GM12878 (cell line): Measurements from ENCODE around the gene CYB5R3. TPM values are rescaled to one million over a fixed set of nuclear protein-coding genes. Genes with fewer than 3 reads are reported as not detected.

ENCODE experiments used
- ATAC-seq: fragments of 200-7000 bp; cut with Tn5 transposase; 3 replicates; pipeline ENCODE4 v1.9.1; 2020; ENCODE audit warnings: mild to moderate bottlenecking, moderate library complexity
- BruUV-seq: library from RNA; stranded (reverse); fragments of 400-500 nt; replicated peaks from 2 replicates; lab custom pipeline; 2021; lab: Mats Ljungman, UMichigan
- CTCF ChIA-PET: fragments of 300-600 bp; sonication (Branson Sonifier 250); formaldehyde crosslinking; extraction: SDS; loops from one replicate; lab custom pipeline; 2021; ENCODE audit warnings: inconsistent platforms; lab: Yijun Ruan, JAX
- POLR2A ChIA-PET: fragments of 350-600 bp; formaldehyde crosslinking; extraction: SDS; loops from one replicate; lab custom pipeline; 2021; ENCODE audit warnings: inconsistent platforms; lab: Charles Lee
- RAD21 ChIA-PET: fragments of 300-600 bp; sonication (Branson Sonifier 250); formaldehyde crosslinking; loops from one replicate; lab custom pipeline; 2023; ENCODE audit warnings: antibody characterized with exemption; ENCODE audit not compliant: unreplicated experiment; lab: Charles Lee
- SMC1A ChIA-PET: fragments of 300-600 bp; sonication (Branson Sonifier 250); formaldehyde crosslinking; loops from one replicate; lab custom pipeline; 2023; ENCODE audit not compliant: unreplicated experiment, uncharacterized antibody; lab: Charles Lee
- DNase-seq: peaks from one replicate; pipeline ENCODE4 v3.0.0-alpha.2; 2011; ENCODE audit warnings: low read depth, low spot score
- FAIRE-seq: peaks from 3 replicates; lab custom pipeline; 2011; peaks lifted over from hg19 to GRCh38; lab: Jason Lieb, UNC
- H2AFZ ChIP-seq: 2 replicates; pipeline ENCODE4 v1.6.0; 2011; ENCODE audit warnings: low read depth, low read length, control low read depth; ENCODE audit not compliant: control insufficient read depth
- H3K27ac ChIP-seq: 2 replicates; pipeline ENCODE4 v1.5.1; 2011; ENCODE audit warnings: control low read depth; ENCODE audit not compliant: control insufficient read depth, insufficient read depth
- H3K27me3 ChIP-seq, 2 experiments: replicated peaks in 1 of 2; 2 replicates each; pipeline versions ENCODE4 v1.6.0 to v1.6.1; 2011; ENCODE audit warnings: low read length in 1 of 2; ENCODE audit not compliant: control insufficient read depth in 2 of 2, insufficient read depth in 2 of 2
- H3K36me3 ChIP-seq, 2 experiments: 2 replicates each; pipeline ENCODE4 v1.5.1; 2011; ENCODE audit warnings: low read length in 1 of 2; ENCODE audit not compliant: control insufficient read depth in 2 of 2, insufficient read depth in 2 of 2
- H3K4me1 ChIP-seq: 2 replicates; pipeline ENCODE4 v1.6.1; 2011; ENCODE audit warnings: mild to moderate bottlenecking, low read length, moderate library complexity, mixed read lengths; ENCODE audit not compliant: control insufficient read depth, insufficient read depth
- H3K4me2 ChIP-seq: 2 replicates; pipeline ENCODE4 v1.6.0; 2011; ENCODE audit warnings: control low read depth; ENCODE audit not compliant: control insufficient read depth, insufficient read depth
- H3K4me3 ChIP-seq: fragments of 200-600 bp; sonication (generic); 2 replicates; pipeline ENCODE4 v1.5.1; 2016
- H3K79me2 ChIP-seq: 2 replicates; pipeline ENCODE4 v1.6.0; 2011; ENCODE audit warnings: low read length; ENCODE audit not compliant: control insufficient read depth, insufficient read depth
- H3K9ac ChIP-seq: 2 replicates; pipeline ENCODE4 v1.8.0; 2011; ENCODE audit warnings: low read length, control low read depth, mixed read lengths; ENCODE audit not compliant: control insufficient read depth, insufficient read depth
- H3K9me3 ChIP-seq: replicated peaks from 3 replicates; pipeline ENCODE4 v1.5.1; 2011; ENCODE audit warnings: mild to moderate bottlenecking, low read length; ENCODE audit not compliant: control insufficient read depth, insufficient read depth
- H4K20me1 ChIP-seq: 2 replicates; pipeline ENCODE4 v1.6.0; 2011; ENCODE audit not compliant: control insufficient read depth, insufficient read depth
- BHLHE40 ChIP-seq, 2 experiments: fragments of 450-650 bp in 1 of 2; IDR thresholded peaks; 2 replicates each; pipeline ENCODE4 v1.6.1; 2011 to 2017; ENCODE audit warnings: low read depth in 2 of 2, borderline replicate concordance in 1 of 2, improper control_type of control experiment in 1 of 2, low read length in 1 of 2, mild to moderate bottlenecking in 1 of 2
- BRCA1 ChIP-seq: IDR thresholded peaks from 2 replicates; pipeline ENCODE4 v1.6.1; 2011; ENCODE audit warnings: low read depth, low read length, improper control_type of control experiment
- IKZF1 ChIP-seq: fragments of 450-650 bp; conservative IDR thresholded peaks from 2 replicates; pipeline ENCODE4 v1.6.1; 2017; ENCODE audit warnings: antibody characterized with exemption, mild to moderate bottlenecking
- MTA2 ChIP-seq: fragments of 450-650 bp; IDR thresholded peaks from 2 replicates; pipeline ENCODE4 v1.6.1; 2016; ENCODE audit warnings: low read depth, mild to moderate bottlenecking, moderate library complexity
- MXI1 ChIP-seq: fragments of 150-350 bp; IDR thresholded peaks from 2 replicates; pipeline ENCODE4 v1.6.1; 2011; ENCODE audit warnings: low read depth, mild to moderate bottlenecking, inconsistent platforms, low read length, improper control_type of control experiment
- NR2F1 ChIP-seq: fragments of 450-650 bp; conservative IDR thresholded peaks from 2 replicates; pipeline ENCODE4 v1.6.1; 2017; ENCODE audit warnings: mild to moderate bottlenecking
- NRF1 ChIP-seq: conservative IDR thresholded peaks from 2 replicates; pipeline ENCODE4 v1.6.1; 2011; ENCODE audit warnings: mild to moderate bottlenecking, low read depth, low read length, improper control_type of control experiment
- RAD51 ChIP-seq: fragments of 450-650 bp; IDR thresholded peaks from 2 replicates; pipeline ENCODE4 v1.6.1; 2016; ENCODE audit warnings: moderate library complexity, mild to moderate bottlenecking, inconsistent platforms
- SP1 ChIP-seq: IDR thresholded peaks from one replicate; pipeline ENCODE4 v1.6.1; 2011; ENCODE audit warnings: low read depth, low read length
- TCF3 ChIP-seq: IDR thresholded peaks from 2 replicates; pipeline ENCODE4 v1.6.1; 2012; ENCODE audit warnings: low read depth, mild to moderate bottlenecking, low read length, borderline replicate concordance; ENCODE audit not compliant: insufficient read depth
- ZNF687 ChIP-seq: fragments of 450-650 bp; IDR thresholded peaks from 2 replicates; pipeline ENCODE4 v1.6.1; 2017; ENCODE audit warnings: mild to moderate bottlenecking, moderate library complexity
- whole genome bisulfite sequencing: methylation state at CpG from one replicate; pipeline ENCODE4 v1.1.6; 2016; ENCODE audit warnings: low lambda C conversion rate; ENCODE audit not compliant: insufficient replicate concordance, insufficient coverage; ENCODE audit errors: missing lambda C conversion rate; 5-methylcytosine and 5-hydroxymethylcytosine counted together
- in situ Hi-C: fragments of 300-500 bp; cut with MboI; formaldehyde crosslinking; loops from 9 replicates; pipeline ENCODE4 v1.14.3; 2018; ENCODE audit warnings: mixed read lengths
- intact Hi-C: fragments of 100-400 bp; cut with micrococcal nuclease; formaldehyde crosslinking; loops from one replicate; pipeline ENCODE4 v1.14.2; 2022; ENCODE audit not compliant: unreplicated experiment
- polyA plus RNA-seq, 11 experiments: library from polyadenylated mRNA; depleted of rRNA in 4 of 11; unstranded in 6 of 11; stranded (reverse) in 5 of 11; fragments of >200 nt; fragmentation: Nextera tagmentation in 4 of 11; fragmentation: Illumina TruSeq in 1 of 11; extraction: Ambion mirVana in 4 of 11; extraction: Trizol in 1 of 11; gene quantifications; 1 replicate in 1 of 11; 2 replicates in 10 of 11; pipeline versions ENCODE4 v1.2.1 to v1.2.3, GENCODE V29; 2011 to 2016; ENCODE audit warnings: inconsistent platforms in 2 of 11, missing spikeins in 2 of 11, low read depth in 1 of 11
- total RNA-seq, 4 experiments: library from RNA; depleted of rRNA in 3 of 4; stranded (reverse); fragments of >200 nt in 3 of 4; fragmentation: Illumina TruSeq in 1 of 4; extraction: Trizol in 1 of 4; gene quantifications; 2 replicates each; pipeline versions ENCODE4 v1.2.1 to v1.2.3, GENCODE V29; 2013 to 2021

Gene CYB5R3
- total and polyA plus RNA-seq, 10 of the 15 experiments (the other 5 are each of a cell fraction or from before 2014, with no cell fraction given), result 2.0 to 119 (median 67.8) TPM

- Histone ChIP-seq H3K27ac (peak overlapping the region; percentile 84), H3K36me3 (no peaks in the 10 kb centered on the region), H3K4me1 (peaks cover 37% of the 10 kb centered on the region), H3K79me2 (peaks cover 57% of the 10 kb centered on the region), H3K9ac (peak overlapping the region; percentile 78), H4K20me1 (no peaks in the 10 kb centered on the region), H3K4me3 (peak overlapping the region; percentile 50), H3K27me3 (no peaks in the 10 kb centered on the region), H3K4me2 (peak overlapping the region; percentile 65)
- FAIRE-seq (peak; percentile 59), DNase-seq (no peak), ATAC-seq (peak; percentile 58)
- ChIA-PET POLR2A (interaction anchor here (0.5 to 2.1 kb wide), 8 partner anchors 9 to 116 kb away, joined by 3 to 6 read pairs (median 3); no protein-coding TSS in a partner anchor), SMC1A (interaction anchor here (1.0 to 2.6 kb wide), 7 partner anchors 10 to 201 kb away, joined by 3 to 18 read pairs (median 4); no protein-coding TSS in a partner anchor), CTCF (interaction anchor here (0.9 to 3.4 kb wide), 11 partner anchors 8 to 391 kb away, joined by 3 to 17 read pairs (median 4); no protein-coding TSS in a partner anchor), RAD21 (interaction anchor here (0.7 to 3.7 kb wide), 7 partner anchors 13 to 211 kb away, joined by 3 to 19 read pairs (median 5); partner anchors contain the start of gene POLDIP3)
- intact Hi-C loops, result no loop called here
- BruUV-seq, result no TSS peak
- WGBS, result 17% methylated on average over 12 of the region's 12 CpGs
- in situ Hi-C loops, result no loop called here
- peak; percentile 76 for TF ChIP-seq NR2F1
- TF ChIP-seq NRF1, result no peak
- peak in 1 of 2 experiments; percentile 14; a peak in 1 of 4 replicates for TF ChIP-seq BHLHE40 (IDR thresholded peaks at IDR 0.05; ENCODE audit: borderline replicate concordance in 1 of 2, low read depth in 2 of 2, low read length in 1 of 2)
- TF ChIP-seq TCF3, result no peak
- TF ChIP-seq MTA2, result 0 out of 2 replicates have a peak, but pooled peaks have one; percentile 13
- 0 out of 2 replicates have a peak, but pooled peaks have one; percentile 17 for TF ChIP-seq MXI1
- TF ChIP-seq RAD51, result peak; percentile 43; the same call in 1 of the 2 replicates
- TF ChIP-seq BRCA1, result no peak
- TF ChIP-seq ZNF687, result peak; percentile 85
- TF ChIP-seq IKZF1, result peak; percentile 30; the same call in 1 of the 2 replicates
- TF ChIP-seq SP1, result no peak
- TF ChIP-seq, all 136 proteins: peak for 7
- Histone ChIP-seq H2AFZ (no peak overlapping the region), H3K9me3 (no peaks in the 10 kb centered on the region)
Measured at GRCh38 chr22:42642806-42643633, 6.2 kb downstream of the CYB5R3 start.
